Urinary bladder (tissue), 4 donors: Measurements from ENCODE around the gene ZNF175. TPM values are rescaled to one million over a fixed set of nuclear protein-coding genes. Genes with fewer than 3 reads are reported as not detected.

Experiments used
- DNase-seq: peaks from one replicate; pipeline ENCODE4 v3.0.0-alpha.2; 2015; ENCODE audit errors: extremely low spot score
- H3K27ac ChIP-seq: one replicate; pipeline ENCODE4 v1.5.1; 2013; ENCODE audit warnings: low read depth, mild to moderate bottlenecking, moderate library complexity
- H3K36me3 ChIP-seq: one replicate; pipeline ENCODE4 v1.6.1; 2013; ENCODE audit warnings: mild to moderate bottlenecking, moderate library complexity; ENCODE audit not compliant: insufficient read depth
- H3K4me1 ChIP-seq: one replicate; pipeline ENCODE4 v1.6.1; 2013; ENCODE audit warnings: mild to moderate bottlenecking, moderate library complexity; ENCODE audit not compliant: insufficient read depth
- H3K4me3 ChIP-seq: one replicate; pipeline ENCODE4 v1.5.1; 2013; ENCODE audit warnings: low read depth, low read length
- WGBS: extraction: QIAGEN DNeasy Blood & Tissue Kit; methylation state at CpG from one replicate; pipeline ENCODE4 v1.1.7; 2013; 5-methylcytosine and 5-hydroxymethylcytosine counted together
- polyA plus RNA-seq: library from polyadenylated mRNA; stranded (reverse); fragments of 200-250 nt; gene quantifications from one replicate; pipeline ENCODE4 v1.2.3, GENCODE V29; 2013
- total RNA-seq: library from RNA; depleted of rRNA; stranded (reverse); fragments of >200 nt; gene quantifications from one replicate; pipeline ENCODE4 v1.2.3, GENCODE V29; 2014
- donor health status: healthy with polysubstance abuse.
- donor health status: healthy.

Gene ZNF175
- total RNA-seq (10.2 TPM), polyA plus RNA-seq (4.9 TPM)

DNA sequence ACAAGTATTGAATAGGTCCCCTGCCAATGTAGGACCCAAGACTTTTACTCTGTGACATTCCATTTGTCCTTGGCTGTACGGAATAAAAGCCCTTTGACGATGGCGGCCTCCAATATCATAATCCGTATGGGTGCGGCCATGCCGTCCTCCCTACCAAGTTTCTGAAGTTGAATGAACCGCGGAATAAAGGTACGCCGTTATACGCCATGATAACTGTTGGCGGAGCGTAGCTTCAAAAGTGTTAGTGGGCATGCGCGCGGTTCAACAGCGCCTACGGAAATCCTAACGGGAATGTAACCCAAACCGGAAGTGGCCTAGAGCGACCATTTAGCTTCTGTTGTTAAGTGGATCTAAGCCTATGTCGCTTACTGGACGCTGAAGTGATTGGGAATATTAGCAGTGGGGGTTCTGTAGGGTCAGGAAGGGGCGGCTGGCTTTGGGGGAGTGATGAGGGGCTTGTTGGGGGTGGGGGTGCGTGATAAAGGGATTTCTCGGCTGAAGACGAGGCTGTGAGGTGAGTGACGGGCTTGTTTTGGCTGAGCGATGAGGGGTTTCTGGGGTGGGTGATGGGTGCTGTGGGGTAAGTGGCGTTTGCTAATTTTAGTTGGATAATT, at the start of gene ZNF175:
Gene ZNF175 (plus strand): TSS at position 322 of the 614 bp plus-strand sequence. CDS start 2,047 bp downstream, outside the sequence.
- no peak within 1 kb of the TSS for H3K27ac ChIP-seq
- peak; percentile 95 for DNase-seq
- under 1% methylated on average over 30 of the region's 30 CpGs for WGBS
- no peaks in the 10 kb centered on the region for H3K36me3 ChIP-seq
- peaks cover 3% of the 10 kb centered on the region for H3K4me1 ChIP-seq
- H3K4me3 ChIP-seq: peak within 1 kb of the TSS; percentile 57

DNA sequence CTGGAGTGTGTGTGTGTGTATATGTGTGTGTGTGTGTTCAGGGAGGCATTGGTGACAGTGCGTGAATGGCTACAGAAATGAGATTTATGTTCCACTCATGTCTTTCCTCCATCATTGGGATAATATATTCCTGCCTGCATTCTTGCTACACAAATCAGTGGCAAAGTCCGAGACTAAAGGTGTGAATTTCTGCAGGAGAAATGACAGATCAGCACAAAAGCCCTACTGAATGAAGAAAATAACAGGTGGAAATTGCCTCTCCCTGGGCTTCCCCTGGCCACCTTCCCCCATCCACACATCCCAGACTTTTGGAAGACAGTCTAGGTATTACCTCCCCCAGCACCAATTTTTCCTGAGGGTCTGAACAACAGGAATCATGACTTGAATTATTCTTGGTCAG, 49.7 kb upstream of the ZNF175 start:
- no peak for DNase-seq
- 77% methylated on average over 2 of the region's 2 CpGs for WGBS

DNA sequence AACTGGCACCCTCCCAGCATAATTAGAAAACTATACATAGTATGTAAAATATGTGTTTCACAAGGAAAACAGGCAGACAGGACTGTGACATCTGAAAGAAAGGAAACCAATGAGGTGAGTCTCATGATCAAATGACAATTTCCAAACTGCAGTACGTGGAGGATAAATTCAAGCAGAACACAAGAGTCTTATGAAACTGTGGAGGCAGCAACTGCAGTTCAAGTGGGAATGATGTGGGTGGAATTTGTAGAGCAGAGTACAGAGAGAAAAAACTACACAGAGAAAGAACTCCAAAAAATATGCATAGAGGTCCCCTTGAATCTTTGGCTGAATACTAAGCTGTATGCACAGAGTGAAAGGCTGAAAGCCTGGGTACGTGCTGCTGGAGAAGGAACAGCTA, 49.3 kb upstream of the ZNF175 start:
- Histone ChIP-seq H3K4me3 (no peak overlapping the region), H3K36me3 (no peaks in the 10 kb centered on the region), H3K4me1 (no peaks in the 10 kb centered on the region), H3K27ac (no peak overlapping the region)
- WGBS: 54% methylated on average over 2 of the region's 2 CpGs
- no peak for DNase-seq

More for the DNA sequence above, 49.7 kb upstream of the ZNF175 start:
- no peaks in the 10 kb centered on the region for H3K36me3 ChIP-seq
- H3K4me3 ChIP-seq: no peak overlapping the region
- H3K27ac ChIP-seq: no peak overlapping the region
- H3K4me1 ChIP-seq: no peaks in the 10 kb centered on the region

DNA sequence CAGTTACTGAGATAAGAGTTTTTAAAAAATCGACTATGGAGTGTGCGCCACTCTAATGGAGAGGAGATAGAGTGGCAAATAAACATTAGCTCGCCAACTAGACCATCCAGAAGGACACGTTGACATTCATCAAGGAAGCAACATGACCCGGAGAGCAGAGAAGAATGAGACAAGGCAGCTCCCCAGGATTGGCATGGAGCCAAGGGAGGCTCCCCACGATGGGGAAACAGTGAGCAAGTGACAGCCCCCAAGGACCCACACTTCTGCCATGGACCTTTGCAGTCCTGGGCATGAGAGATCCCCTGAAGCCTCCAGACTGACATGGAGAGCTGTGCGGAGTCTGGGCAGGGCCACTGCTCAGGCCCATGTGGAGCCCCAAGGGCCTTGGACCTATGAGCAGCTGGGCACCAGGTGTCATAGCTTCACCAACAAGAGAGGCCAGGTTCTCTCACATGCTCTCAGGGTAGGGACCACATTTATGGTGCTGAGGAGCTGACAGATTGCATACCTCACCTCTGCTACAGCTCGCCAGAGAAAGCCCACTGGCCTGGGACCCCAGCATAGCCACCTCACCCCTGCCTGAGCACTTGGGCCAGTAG, 46.3 kb upstream of the ZNF175 start:
- Histone ChIP-seq H3K4me1 (no peaks in the 10 kb centered on the region), H3K36me3 (no peaks in the 10 kb centered on the region), H3K27ac (no peak overlapping the region), H3K4me3 (no peak overlapping the region)
- 66% methylated on average over 8 of the region's 8 CpGs for WGBS
- DNase-seq: no peak

DNA sequence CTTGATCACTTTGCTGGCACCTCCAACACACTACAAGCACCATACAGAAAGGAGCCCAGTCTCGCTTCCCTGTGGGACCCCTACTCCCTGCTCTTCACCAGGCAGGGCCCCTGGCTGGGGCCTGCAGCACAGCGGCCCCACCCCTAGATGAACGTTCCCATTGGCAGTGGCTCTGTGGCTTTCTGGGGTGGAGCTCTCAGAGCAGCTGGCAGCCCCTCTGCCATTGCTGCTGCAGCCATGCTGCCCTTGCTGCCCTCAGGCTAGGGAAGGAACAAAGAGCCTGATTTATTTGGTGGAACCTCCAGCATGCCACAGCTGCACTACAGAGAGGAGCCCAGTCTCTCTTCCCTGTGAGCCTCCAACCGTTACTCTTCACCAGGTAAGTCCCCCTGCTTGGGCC, 45.4 kb upstream of the ZNF175 start:
- WGBS: 44% methylated on average over 4 of the region's 4 CpGs
- no peak for DNase-seq
- H3K4me1 ChIP-seq: no peaks in the 10 kb centered on the region
- no peaks in the 10 kb centered on the region for H3K36me3 ChIP-seq
- no peak overlapping the region for H3K4me3 ChIP-seq
- no peak overlapping the region for H3K27ac ChIP-seq

DNA sequence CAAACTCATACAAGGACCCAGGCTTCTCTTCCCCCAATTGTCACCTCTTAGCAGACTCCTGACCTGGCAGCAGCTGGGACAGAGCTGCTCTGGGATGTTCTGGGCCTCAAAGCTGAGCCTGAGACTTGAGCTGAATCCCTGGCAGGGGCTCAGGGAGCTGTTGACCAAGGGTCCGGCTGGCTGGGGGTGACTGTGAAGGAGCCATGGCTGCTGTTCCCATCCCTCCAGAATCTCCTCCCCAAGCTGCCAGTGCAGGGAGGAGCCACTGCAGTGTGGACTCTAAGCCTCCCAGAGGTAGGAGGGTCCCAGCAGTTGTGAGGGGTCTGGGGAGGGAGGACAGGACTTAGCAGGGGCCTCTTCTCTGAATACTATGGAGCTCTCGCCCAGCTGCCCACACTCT, 41.8 kb upstream of the ZNF175 start:
- H3K4me1 ChIP-seq: no peaks in the 10 kb centered on the region
- DNase-seq: no peak
- H3K4me3 ChIP-seq: no peak overlapping the region
- no peaks in the 10 kb centered on the region for H3K36me3 ChIP-seq
- 80% methylated on average over 2 of the region's 2 CpGs for WGBS
- H3K27ac ChIP-seq: no peak overlapping the region

DNA sequence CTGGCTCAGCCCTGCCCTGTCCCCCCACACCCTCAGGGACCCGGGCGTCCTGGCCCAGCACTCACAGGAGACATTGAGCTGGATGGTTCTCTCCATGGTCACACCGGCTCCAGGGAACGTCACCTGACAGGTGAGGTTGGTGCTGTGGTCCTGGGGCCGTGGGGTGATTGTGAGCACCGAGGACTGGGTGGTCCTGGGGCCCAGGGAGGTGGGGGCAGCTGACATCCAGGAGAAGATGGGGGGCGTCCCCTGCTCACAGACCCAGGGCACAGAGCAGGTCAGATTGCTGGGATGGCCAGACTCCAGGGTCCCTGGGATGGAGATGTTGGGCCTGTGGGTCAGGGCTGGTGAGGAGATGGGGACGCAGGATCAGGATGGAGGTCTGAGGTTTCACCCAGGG, 40.5 kb upstream of the ZNF175 start:
- Histone ChIP-seq H3K36me3 (no peaks in the 10 kb centered on the region), H3K4me1 (no peaks in the 10 kb centered on the region), H3K4me3 (no peak overlapping the region), H3K27ac (no peak overlapping the region)
- no peak for DNase-seq
- WGBS: 82% methylated on average over 8 of the region's 8 CpGs

DNA sequence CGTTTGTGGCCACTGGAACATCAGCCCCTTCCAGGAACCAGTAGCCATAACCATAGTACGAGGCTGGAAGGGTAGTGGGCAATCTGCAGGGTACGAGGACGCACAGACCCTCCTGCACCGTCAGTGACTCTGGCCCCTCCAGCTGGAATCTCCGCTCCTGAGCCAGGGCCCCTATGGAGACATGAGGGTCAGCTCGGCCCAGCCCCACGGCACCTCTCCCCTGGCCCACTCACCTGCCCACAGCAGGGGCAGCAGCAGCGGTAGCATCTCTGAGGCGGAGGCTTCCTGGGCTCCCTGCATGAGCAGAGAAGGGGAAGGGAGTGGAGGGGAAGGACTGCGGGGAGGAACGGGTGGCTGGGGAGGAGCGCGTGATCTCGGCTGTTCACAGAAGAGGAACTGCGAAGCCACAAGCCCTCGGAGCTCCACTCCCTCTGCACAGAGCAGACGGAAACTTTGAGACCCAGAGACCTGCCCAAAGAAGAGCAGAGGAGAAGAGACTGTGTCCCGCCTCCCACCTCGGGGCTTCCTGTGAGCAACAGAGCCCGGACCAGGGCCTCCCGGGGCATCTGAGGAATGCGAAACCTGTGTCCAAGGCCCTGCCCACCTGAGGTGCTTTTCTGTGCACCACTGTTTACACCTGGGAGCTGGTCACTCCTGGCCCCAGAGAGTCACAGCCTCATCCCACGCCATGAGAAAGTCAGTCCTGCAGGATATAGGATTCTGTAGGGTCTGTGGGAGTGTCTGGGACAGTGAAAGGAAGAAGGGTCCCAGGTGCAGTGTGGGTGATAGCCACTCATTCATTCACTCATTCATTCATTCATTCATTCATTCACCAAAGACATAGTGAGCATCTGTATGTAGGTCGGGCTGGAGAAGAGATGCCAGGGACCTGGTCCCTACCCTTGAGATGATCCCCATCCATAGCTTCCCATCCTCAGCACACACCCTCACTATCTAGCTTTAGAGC, 39.5 kb upstream of the ZNF175 start, which contains the start of gene SIGLEC6:
Gene SIGLEC6 (minus strand): TSS at position 322 of the 967 bp plus-strand sequence. CDS start 22 bp downstream, at position 300.
- no peak within 1 kb of the TSS for H3K4me3 ChIP-seq
- H3K4me1 ChIP-seq: no peaks in the 10 kb centered on the region
- H3K27ac ChIP-seq: no peak within 1 kb of the TSS
- 40% methylated on average over 25 of the region's 25 CpGs for WGBS
- no peak for DNase-seq
- no peaks in the 10 kb centered on the region for H3K36me3 ChIP-seq

DNA sequence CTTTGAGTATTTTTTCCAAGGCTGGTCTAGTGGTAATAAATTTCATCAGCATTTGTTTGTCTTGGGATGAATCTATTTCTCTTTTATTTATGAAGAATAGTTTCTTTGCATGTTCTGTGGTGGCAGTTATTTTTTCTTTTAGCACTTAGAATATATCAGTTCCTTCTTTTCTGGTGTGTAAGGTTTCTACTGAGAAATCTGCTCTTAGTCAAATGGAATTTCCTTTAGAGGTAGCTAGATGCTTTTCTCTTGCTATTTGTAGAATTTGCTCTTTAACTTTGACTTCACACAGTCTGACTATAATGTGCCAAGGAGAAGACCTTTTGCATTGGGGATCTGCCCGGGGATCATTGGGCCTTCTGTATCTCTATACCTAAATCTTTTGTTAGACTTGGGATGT, 35.5 kb upstream of the ZNF175 start:
- no peak overlapping the region for H3K27ac ChIP-seq
- no peak for DNase-seq
- no peak overlapping the region for H3K4me3 ChIP-seq
- WGBS: 92% methylated on average over 1 of the region's 1 CpG
- H3K4me1 ChIP-seq: no peaks in the 10 kb centered on the region
- H3K36me3 ChIP-seq: no peaks in the 10 kb centered on the region

DNA sequence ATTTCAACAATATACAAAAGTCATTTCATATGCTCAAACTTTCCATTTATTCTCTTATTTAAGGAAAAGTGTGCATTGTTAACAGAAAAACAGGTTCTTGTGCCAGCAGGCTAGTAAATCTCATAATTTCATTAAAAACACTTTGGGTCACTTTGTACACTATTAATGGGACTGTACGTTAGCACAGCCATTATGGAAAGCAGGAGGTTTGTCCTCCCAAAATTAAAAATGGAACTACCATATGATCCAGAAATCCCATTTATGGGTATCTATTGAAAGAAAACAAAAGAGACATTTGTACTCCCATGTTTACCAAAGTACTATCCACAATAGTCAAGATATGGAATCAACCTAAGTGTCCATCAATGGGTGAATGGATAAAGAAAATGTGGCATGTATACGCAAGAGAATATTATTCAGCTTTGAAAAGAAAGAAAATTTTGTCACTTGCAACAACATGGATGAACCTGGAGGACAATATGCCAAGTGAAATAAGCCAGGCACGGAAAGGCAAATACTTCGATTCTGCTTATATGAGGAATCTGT, 31.2 kb upstream of the ZNF175 start:
- 87% methylated on average over 4 of the region's 4 CpGs for WGBS
- Histone ChIP-seq H3K27ac (no peak overlapping the region), H3K36me3 (no peaks in the 10 kb centered on the region), H3K4me3 (no peak overlapping the region), H3K4me1 (no peaks in the 10 kb centered on the region)
- DNase-seq: no peak

DNA sequence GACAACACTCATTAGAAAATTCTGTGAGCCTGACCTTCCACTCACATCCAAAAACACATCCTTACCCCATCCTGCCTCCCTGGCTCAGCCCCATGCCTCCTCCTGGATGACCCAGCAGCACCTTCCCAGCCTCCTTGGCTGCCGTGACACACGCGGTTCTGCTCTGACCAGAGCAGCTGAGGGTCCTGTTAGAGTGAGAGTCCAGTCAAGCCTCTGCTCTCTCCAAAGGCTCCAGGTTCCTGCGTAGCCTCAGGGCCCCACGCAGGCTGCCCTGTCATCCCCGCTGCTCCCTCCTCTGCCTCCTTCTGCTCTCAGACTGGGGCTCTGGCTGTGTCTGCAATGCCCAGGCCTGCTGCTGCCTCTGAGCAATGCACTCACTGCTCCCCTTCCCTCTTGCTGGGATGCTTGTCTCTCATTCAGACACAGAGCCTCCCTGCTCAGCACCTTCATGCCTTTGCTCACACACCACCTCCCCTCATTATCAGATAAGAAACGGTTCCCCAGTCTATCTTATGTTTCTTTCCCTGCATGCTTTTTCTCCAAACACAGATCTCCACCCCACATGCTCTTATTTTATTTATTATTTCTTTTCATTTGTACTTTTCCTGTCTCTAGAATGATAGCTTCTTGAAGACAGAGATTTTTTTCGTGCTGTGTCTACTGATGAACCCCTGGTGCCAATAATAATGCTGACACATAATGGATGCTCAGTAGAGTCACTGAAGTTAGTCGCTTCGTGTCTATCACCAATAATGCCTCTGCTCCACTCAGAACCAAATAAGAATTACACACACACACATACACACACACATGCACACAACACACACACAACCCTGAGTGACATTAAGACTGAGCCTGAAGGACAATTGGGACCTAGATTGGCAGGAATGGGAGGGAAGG, 29.4 kb upstream of the ZNF175 start:
- Histone ChIP-seq H3K4me1 (no peaks in the 10 kb centered on the region), H3K27ac (no peak overlapping the region), H3K36me3 (no peaks in the 10 kb centered on the region), H3K4me3 (no peak overlapping the region)
- 53% methylated on average over 10 of the region's 10 CpGs for WGBS
- no peak for DNase-seq

DNA sequence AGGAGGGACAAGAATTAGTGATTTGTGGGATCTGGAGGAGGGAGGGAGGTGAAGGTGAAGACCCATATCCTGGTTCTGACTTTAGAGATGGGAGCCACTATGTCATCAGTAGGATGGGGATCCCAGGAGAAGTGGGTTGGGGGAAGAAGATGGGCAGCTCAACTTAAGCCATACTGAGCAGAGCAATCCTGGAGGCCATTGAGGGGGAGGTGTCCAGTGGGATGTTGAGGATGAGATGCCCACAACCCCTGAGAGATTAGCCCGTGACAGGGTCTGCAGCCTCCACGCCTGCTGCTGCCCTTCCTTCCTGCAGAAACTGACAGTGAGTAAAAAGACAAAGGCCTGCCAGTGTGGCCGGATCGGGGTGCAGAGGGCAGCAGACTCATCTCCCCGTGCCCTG, 28.4 kb upstream of the ZNF175 start:
- no peak overlapping the region for H3K27ac ChIP-seq
- no peak for DNase-seq
- no peak overlapping the region for H3K4me3 ChIP-seq
- no peaks in the 10 kb centered on the region for H3K36me3 ChIP-seq
- no peaks in the 10 kb centered on the region for H3K4me1 ChIP-seq
- WGBS: 62% methylated on average over 5 of the region's 5 CpGs

DNA sequence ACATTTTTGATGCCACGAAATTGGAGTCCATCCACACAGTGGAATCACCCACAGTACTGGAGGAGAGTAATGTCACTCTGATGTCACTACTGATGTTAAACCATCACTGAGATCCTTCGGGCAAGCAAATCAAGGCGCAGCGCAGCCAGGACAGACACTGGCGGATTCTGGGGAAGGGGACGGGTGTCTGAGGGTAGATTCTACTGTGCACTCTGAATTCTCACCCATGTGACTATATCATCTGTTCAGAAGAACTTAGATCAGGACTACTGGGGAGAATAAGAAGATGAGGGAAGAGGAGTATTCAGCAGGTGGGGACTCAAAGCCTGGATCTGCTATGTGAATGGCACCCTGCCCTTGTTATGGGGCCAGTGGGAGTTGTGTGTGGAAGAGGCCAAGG, 27.0 kb upstream of the ZNF175 start:
- 81% methylated on average over 6 of the region's 6 CpGs for WGBS
- Histone ChIP-seq H3K36me3 (no peaks in the 10 kb centered on the region), H3K4me1 (no peaks in the 10 kb centered on the region), H3K4me3 (no peak overlapping the region), H3K27ac (no peak overlapping the region)
- DNase-seq: no peak
